Measurements from ENCODE around the gene STK17A.
A peak's percentile ranks its signal among the peaks of the same experiment; 100 is the strongest.

Gene STK17A

DNA sequence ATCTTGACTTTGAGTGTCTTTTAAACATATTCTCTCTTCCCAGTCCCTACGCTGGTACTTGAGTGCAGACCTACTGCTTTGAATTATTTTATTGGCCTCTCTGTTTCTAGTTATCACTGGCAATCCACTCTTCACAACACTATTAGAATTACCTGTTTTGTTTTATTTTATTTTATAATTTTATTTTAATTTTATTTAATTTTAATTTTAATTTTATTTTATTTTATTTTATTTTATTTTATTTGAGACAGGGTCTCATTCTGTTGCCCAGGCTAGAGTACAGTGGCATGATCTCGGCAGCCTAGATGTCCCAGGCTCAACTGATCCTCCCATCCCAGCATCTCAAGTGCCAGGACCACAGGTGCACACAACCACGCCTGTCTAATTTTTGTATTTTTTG, 6.8 kb downstream of the STK17A start:
- no peak for TF ChIP-seq ZNF70 (CRISPR knock-in tag; IDR thresholded peaks at IDR 0.05)
- TF ChIP-seq SNAI2 (CRISPR knock-in tag; IDR thresholded peaks at IDR 0.05) = no peak
- TF ChIP-seq ZFP3 (CRISPR knock-in tag; IDR thresholded peaks at IDR 0.05) = no peak
- TF ChIP-seq GLIS3 (CRISPR knock-in tag; IDR thresholded peaks at IDR 0.05) = no peak
- no peak for TF ChIP-seq ARNTL (CRISPR knock-in tag; IDR thresholded peaks at IDR 0.05; ENCODE audit: borderline replicate concordance, low read depth)
- no peak for TF ChIP-seq RARB (CRISPR knock-in tag; IDR thresholded peaks at IDR 0.05)
- no peak for TF ChIP-seq ZNF8 (CRISPR knock-in tag; IDR thresholded peaks at IDR 0.05)
- TF ChIP-seq TOX (CRISPR knock-in tag; IDR thresholded peaks at IDR 0.05; ENCODE audit: borderline replicate concordance) = no peak
- TF ChIP-seq TCF4 (CRISPR knock-in tag; IDR thresholded peaks at IDR 0.05; ENCODE audit: borderline replicate concordance) = no peak
- TF ChIP-seq, protein P1, sequence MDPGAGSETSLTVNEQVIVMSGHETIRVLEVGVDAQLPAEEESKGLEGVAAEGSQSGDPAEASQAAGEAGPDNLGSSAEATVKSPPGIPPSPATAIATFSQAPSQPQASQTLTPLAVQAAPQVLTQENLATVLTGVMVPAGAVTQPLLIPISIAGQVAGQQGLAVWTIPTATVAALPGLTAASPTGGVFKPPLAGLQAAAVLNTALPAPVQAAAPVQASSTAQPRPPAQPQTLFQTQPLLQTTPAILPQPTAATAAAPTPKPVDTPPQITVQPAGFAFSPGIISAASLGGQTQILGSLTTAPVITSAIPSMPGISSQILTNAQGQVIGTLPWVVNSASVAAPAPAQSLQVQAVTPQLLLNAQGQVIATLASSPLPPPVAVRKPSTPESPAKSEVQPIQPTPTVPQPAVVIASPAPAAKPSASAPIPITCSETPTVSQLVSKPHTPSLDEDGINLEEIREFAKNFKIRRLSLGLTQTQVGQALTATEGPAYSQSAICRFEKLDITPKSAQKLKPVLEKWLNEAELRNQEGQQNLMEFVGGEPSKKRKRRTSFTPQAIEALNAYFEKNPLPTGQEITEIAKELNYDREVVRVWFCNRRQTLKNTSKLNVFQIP (CRISPR knock-in tag; IDR thresholded peaks at IDR 0.05; ENCODE audit: borderline replicate concordance, low read depth) = no peak
- TF ChIP-seq ZFP30 (CRISPR knock-in tag; IDR thresholded peaks at IDR 0.05) = no peak
- no peak for TF ChIP-seq OSR1 (CRISPR knock-in tag; IDR thresholded peaks at IDR 0.05)
- no peak for TF ChIP-seq ISL1 (CRISPR knock-in tag; IDR thresholded peaks at IDR 0.05)
- TF ChIP-seq CSDC2 (CRISPR knock-in tag; IDR thresholded peaks at IDR 0.05) = no peak
- TF ChIP-seq, protein P2, sequence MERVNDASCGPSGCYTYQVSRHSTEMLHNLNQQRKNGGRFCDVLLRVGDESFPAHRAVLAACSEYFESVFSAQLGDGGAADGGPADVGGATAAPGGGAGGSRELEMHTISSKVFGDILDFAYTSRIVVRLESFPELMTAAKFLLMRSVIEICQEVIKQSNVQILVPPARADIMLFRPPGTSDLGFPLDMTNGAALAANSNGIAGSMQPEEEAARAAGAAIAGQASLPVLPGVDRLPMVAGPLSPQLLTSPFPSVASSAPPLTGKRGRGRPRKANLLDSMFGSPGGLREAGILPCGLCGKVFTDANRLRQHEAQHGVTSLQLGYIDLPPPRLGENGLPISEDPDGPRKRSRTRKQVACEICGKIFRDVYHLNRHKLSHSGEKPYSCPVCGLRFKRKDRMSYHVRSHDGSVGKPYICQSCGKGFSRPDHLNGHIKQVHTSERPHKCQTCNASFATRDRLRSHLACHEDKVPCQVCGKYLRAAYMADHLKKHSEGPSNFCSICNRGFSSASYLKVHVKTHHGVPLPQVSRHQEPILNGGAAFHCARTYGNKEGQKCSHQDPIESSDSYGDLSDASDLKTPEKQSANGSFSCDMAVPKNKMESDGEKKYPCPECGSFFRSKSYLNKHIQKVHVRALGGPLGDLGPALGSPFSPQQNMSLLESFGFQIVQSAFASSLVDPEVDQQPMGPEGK (CRISPR knock-in tag; IDR thresholded peaks at IDR 0.05; ENCODE audit: borderline replicate concordance) = no peak
- no peak for TF ChIP-seq PPARA (CRISPR knock-in tag; IDR thresholded peaks at IDR 0.05; ENCODE audit: borderline replicate concordance)
- no peak for TF ChIP-seq ZNF565 (CRISPR knock-in tag; conservative IDR thresholded peaks at IDR 0.05; ENCODE audit: low read depth)
- no peak for TF ChIP-seq BACH2 (CRISPR knock-in tag; IDR thresholded peaks at IDR 0.05; ENCODE audit: borderline replicate concordance)
- no peak for ATAC-seq

DNA sequence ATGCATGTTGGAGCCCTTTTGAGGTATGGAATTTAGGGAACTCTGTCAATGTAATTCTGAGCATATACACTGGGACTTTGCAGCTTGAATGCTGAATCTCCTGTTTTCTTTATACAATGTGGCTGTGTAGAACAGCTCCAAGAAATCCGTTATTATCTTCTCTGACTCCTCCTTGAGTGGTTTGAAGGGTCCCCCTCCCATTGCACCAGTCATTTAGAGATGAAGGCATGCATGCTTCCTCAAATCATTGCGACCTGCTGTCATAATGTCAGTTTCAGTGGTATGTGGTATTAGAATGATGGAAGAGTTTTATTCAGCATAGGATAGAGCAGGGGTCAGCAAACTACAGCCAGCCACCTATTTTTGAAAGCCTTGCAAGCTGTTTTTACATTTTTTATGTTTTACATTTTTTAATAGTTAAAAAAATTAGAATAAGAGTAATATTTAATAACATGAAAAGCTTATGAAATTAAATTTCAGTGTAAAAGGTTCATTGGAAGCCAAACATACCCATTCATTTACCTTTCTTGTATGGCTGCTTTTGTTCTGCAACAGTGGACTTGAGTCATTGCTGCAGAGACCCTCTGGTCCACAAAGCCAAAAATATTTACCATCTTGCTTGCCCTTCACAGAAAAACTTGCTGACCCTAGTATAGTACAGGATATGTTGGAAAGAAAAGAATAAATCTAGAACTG, 8.1 kb downstream of the STK17A start:
- ATAC-seq = peak; percentile 4; the same call in 2 of the 3 replicates
- TF ChIP-seq, protein P3, sequence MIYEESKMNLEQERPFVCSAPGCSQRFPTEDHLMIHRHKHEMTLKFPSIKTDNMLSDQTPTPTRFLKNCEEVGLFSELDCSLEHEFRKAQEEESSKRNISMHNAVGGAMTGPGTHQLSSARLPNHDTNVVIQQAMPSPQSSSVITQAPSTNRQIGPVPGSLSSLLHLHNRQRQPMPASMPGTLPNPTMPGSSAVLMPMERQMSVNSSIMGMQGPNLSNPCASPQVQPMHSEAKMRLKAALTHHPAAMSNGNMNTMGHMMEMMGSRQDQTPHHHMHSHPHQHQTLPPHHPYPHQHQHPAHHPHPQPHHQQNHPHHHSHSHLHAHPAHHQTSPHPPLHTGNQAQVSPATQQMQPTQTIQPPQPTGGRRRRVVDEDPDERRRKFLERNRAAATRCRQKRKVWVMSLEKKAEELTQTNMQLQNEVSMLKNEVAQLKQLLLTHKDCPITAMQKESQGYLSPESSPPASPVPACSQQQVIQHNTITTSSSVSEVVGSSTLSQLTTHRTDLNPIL (CRISPR knock-in tag; IDR thresholded peaks at IDR 0.05; ENCODE audit: low read depth) = no peak
- TF ChIP-seq ZC3H10 (CRISPR knock-in tag; IDR thresholded peaks at IDR 0.05) (no peak), SNAI2 (CRISPR knock-in tag; IDR thresholded peaks at IDR 0.05) (no peak), ISL1 (CRISPR knock-in tag; IDR thresholded peaks at IDR 0.05) (no peak), TCF4 (CRISPR knock-in tag; IDR thresholded peaks at IDR 0.05; ENCODE audit: borderline replicate concordance) (no peak), ESRRG (CRISPR knock-in tag; IDR thresholded peaks at IDR 0.05) (no peak), ZNF8 (CRISPR knock-in tag; IDR thresholded peaks at IDR 0.05) (no peak), OSR1 (CRISPR knock-in tag; IDR thresholded peaks at IDR 0.05) (no peak), ZFP30 (CRISPR knock-in tag; IDR thresholded peaks at IDR 0.05) (no peak), ZNF565 (CRISPR knock-in tag; conservative IDR thresholded peaks at IDR 0.05; ENCODE audit: low read depth) (no peak)
- TF ChIP-seq, protein P1 (CRISPR knock-in tag; IDR thresholded peaks at IDR 0.05; ENCODE audit: borderline replicate concordance, low read depth) = no peak

DNA sequence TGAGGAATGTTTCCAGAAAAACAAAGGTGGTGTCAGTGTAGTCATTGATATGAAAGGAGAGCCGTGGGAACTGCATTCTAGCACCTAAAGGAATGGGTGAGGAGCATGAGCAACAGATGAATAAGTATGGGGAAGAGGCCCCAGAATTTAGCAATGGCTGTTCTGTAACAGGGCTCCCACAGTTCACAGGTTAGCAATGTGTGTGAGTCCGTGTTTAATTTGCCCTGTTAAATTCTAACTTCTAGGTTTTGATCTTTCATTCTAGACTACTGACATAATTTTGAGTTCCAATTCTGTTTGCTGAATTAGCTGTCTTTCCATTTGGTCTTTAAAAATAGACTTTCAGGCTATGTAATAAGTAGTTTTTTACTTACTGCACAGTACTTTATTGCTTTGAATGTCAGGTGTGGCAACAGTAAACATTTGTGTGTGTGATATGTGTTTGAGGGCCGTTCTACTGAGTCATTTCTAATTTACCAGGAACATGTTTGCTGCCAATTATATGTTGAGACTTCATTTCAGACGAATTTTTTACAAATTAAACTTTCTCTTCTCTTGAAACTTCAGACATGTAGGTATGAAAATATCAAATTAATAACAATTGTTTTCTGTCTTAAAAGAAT, 8.8 kb downstream of the STK17A start:
- ATAC-seq = peak; percentile 14; the same call in 1 of the 3 replicates
- TF ChIP-seq SNAI2 (CRISPR knock-in tag; IDR thresholded peaks at IDR 0.05) (no peak), ESRRG (CRISPR knock-in tag; IDR thresholded peaks at IDR 0.05) (no peak), ZFP3 (CRISPR knock-in tag; IDR thresholded peaks at IDR 0.05) (no peak)
- TF ChIP-seq, protein P2 (CRISPR knock-in tag; IDR thresholded peaks at IDR 0.05; ENCODE audit: borderline replicate concordance) = no peak
- TF ChIP-seq, protein P1 (CRISPR knock-in tag; IDR thresholded peaks at IDR 0.05; ENCODE audit: borderline replicate concordance, low read depth) = no peak

Data from SK-N-SH treated with all-trans-retinoic acid at 6 μM for 48 hours (cell line).